COLO829 (cell line): ENCODE data around the gene ACTC1.

ENCODE experiments used
- DNase-seq: peaks from one replicate; pipeline ENCODE4 v3.0.0; 2012; ENCODE audit warnings: low spot score

ACTC1 gene

GRCh38 chr15:34757262-34757661, 38.1 kb downstream of the ACTC1 start:
- no peak for DNase-seq

- no peak for DNase-seq
Measured at GRCh38 chr15:34755419-34755773, 40.0 kb downstream of the ACTC1 start.

DNA sequence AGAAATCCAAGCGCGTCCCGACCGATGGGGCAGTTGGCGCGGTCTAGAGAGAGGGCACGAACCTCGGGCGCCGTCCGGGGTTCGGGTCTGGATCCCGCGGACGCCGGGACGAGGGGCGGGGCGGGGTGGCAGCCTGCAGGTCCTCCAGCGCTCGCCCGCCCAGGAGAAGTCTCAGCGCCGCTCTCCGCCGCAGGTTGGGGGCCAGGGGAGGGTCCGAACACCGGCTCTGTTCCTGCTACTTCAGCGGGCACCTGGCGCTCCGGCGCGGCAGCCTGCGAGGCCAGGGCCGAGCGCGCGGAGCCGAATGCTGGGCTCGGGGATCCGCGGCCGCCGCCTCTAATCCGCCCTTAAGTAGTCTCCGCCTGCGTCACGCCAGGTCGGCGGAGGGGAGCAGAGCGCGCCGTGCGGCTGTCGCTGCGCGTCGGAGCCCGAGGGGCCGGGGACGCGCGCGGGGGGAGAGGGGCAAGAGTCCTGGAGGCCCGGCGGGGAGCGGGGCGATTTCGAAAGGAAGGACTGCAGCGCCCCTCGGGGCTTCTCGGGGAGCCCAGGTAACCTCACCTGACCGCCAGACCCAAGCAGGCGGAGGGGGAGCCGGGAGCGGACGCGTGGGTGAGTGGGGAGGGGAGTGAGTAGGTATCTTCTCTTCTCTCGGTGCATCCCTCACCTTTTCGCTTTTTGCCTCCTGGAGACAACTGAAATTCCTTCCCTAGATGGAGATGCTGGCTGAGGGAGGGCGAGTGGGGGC, 40.5 kb downstream of the ACTC1 start, which contains the start of gene GJD2:
Gene GJD2, minus strand, starts transcription at position 325 of the 745 bp plus-strand sequence. CDS start 510 bp downstream, outside the sequence.
- no peak for DNase-seq

GRCh38 chr15:34754171-34754601, 41.2 kb downstream of the ACTC1 start:
- no peak for DNase-seq

DNA sequence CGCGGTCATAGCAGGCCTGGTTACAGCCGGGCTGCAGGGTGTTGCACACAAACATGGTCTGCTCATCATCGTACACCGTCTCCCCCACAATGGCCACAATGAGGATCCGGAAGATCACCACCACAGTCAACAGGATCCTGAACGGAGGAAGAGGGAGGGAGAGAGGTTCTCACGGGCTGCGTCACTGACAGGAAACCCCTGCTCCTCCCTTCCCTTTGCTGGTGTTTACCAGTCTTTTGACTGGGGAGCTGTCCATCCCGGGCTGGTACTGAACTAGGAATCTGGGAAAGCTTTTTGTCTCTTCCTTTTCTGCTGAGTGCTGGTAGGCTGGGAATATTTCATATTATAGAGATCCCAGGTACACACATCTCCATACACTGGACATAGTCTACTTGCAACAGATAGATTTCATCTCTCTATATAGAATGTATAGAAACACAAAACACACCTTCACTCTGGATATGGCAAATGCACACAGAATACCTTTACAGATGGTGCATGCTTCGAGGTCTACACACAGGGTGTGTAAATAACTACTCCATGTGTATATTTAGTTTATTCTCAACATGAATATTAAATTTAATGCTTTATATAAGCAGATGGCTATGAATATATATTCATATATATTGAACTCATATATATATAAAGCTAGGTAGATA, 42.0 kb downstream of the ACTC1 start:
- DNase-seq: peak; percentile 22

DNA sequence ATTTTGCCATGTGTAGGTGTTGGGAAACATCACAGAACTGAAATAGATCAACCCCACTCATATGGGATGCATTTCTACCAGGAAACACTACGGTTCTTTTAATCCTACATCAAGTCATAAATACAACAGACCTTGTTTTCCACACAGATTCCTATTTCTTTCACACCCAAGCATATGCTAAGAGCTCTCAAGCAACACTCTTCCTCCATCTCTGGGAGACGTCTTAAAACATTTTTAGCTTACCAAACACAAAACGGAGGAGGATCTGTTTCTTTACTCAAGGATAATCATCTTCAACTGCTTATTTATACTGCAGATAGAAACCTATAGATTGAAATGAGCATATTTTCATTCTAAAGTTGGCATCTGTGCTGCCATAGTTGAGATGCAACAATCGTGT, 45.7 kb downstream of the ACTC1 start:
- no peak for DNase-seq
